ENCODE results near the gene IFNA1. TPM values are rescaled to one million over a fixed set of nuclear protein-coding genes. Genes with fewer than 3 reads are reported as not detected.
A peak's percentile ranks its signal among the peaks of the same experiment; 100 is the strongest.
"Not testable (repeated sequence)": the region's sequence is repeated elsewhere in the genome, so short reads cannot be mapped to it uniquely, and the experiment has no call there.

The IFNA1 gene
- total and polyA plus RNA-seq, 7 donors, result 0.09 TPM; not detected in 6

DNA sequence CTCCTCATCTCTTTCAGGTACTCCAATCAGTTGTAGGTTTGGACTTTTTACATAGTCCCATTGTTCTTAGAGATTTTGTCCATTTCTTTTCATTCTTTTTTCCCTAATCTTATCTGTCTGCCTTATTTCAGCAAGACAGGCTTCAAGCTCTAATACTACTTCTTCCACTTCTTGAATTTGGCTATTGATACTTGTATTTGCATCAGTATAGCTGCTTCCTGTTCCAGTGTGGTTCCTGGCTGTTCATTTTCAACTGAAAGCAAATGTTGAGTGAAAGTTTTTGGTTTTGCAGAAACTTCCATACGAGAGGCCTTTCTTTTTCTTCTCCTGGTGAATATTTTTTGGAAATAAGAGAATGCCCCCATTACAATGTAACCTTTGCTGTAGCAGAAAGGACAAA lies 12.0 kb upstream of the IFNA1 start:
- Histone ChIP-seq H3K4me3 (no peak overlapping the region), H3K4me1 (no peaks in the 10 kb centered on the region), H3K27ac (no peak overlapping the region), H3K27me3 (no peaks in the 10 kb centered on the region), H3K9me3 (no peaks in the 10 kb centered on the region), H3K36me3 (no peaks in the 10 kb centered on the region)
- no peak for DNase-seq
- WGBS, 2 donors, result 71 to 81% methylated on average over 1 of the region's 1 CpG
- TF ChIP-seq POLR2A (IDR thresholded peaks at IDR 0.05), result no peak
- TF ChIP-seq EP300 (IDR thresholded peaks at IDR 0.05), result no peak
- TF ChIP-seq POLR2AphosphoS5 (IDR thresholded peaks at IDR 0.05), result no peak
- TF ChIP-seq, protein P1, sequence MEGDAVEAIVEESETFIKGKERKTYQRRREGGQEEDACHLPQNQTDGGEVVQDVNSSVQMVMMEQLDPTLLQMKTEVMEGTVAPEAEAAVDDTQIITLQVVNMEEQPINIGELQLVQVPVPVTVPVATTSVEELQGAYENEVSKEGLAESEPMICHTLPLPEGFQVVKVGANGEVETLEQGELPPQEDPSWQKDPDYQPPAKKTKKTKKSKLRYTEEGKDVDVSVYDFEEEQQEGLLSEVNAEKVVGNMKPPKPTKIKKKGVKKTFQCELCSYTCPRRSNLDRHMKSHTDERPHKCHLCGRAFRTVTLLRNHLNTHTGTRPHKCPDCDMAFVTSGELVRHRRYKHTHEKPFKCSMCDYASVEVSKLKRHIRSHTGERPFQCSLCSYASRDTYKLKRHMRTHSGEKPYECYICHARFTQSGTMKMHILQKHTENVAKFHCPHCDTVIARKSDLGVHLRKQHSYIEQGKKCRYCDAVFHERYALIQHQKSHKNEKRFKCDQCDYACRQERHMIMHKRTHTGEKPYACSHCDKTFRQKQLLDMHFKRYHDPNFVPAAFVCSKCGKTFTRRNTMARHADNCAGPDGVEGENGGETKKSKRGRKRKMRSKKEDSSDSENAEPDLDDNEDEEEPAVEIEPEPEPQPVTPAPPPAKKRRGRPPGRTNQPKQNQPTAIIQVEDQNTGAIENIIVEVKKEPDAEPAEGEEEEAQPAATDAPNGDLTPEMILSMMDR (IDR thresholded peaks at IDR 0.05), result no peak
- intact Hi-C loops (cut with DNase I), result no loop called here

DNA sequence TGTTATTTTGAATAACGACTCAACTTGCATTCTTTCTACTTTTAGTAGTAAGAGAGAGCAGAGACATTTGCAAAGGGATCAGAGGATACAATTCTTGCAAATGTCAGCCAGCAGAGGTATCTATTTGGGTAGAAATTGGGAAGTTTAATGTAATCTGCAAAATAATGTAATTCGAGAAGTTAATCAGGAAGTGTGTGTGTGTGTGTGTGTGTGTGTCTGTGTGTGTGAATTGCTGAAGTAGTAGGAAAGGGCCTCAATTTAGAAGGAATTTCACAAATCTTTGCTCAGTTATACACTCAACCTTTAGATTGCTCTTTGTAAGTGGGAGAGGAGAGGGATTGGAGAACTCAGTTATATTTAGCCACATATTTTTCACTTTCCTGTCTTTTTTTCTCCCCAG lies 11.0 kb upstream of the IFNA1 start:
- no peak overlapping the region for H3K4me3 ChIP-seq
- no peaks in the 10 kb centered on the region for H3K4me1 ChIP-seq
- H3K27me3 ChIP-seq, result no peaks in the 10 kb centered on the region
- DNase-seq, result no peak
- 63 to 80% methylated on average over 2 of the region's 2 CpGs for WGBS, 2 donors
- intact Hi-C loops (cut with DNase I), result no loop called here
- TF ChIP-seq POLR2AphosphoS5 (IDR thresholded peaks at IDR 0.05) (no peak), EP300 (IDR thresholded peaks at IDR 0.05) (no peak), POLR2A (IDR thresholded peaks at IDR 0.05) (no peak)
- TF ChIP-seq, protein P1 (IDR thresholded peaks at IDR 0.05), result no peak
- no peaks in the 10 kb centered on the region for H3K9me3 ChIP-seq
- no peaks in the 10 kb centered on the region for H3K36me3 ChIP-seq
- H3K27ac ChIP-seq, result no peak overlapping the region

DNA sequence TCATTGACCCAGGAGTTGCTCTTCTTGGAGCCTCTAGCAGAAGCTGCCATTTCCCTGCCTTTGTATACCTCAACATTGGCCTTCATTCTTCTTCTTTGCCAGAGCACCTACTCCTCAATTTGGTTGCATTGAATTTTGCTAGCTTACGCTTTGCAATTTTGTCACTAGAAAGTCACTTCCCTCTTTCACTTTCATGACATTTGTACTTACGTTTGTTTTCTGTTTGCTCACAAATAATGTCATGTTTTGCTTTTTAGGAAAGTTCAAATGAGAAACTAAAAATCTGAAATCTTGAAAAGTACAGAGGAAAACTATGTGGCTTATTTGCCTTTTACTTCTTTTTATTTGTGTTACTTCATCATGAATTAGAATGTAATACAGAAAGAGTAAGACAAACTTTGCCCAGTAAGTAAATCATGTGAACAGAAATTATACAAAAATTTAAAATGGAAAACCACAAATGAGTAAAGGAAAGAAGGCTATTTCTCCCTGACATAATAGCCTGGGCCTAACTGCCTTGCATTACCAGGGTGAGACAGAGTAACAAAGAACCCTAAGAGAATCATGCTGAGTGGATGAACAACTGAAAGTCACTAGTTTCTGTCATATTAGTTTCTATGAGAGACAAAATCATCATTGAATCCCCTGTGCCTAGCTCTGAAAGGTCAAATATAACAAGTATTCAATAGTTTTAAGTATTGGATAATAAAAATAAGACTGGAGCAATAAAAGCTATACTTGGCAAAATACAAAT lies 7.4 kb upstream of the IFNA1 start:
- no peak for DNase-seq
- Histone ChIP-seq H3K27ac (no peak overlapping the region), H3K27me3 (no peaks in the 10 kb centered on the region), H3K9me3 (no peaks in the 10 kb centered on the region), H3K36me3 (no peaks in the 10 kb centered on the region), H3K4me3 (no peak overlapping the region), H3K4me1 (no peaks in the 10 kb centered on the region)
- TF ChIP-seq, protein P1 (IDR thresholded peaks at IDR 0.05), result no peak
- no peak for TF ChIP-seq EP300 (IDR thresholded peaks at IDR 0.05)
- TF ChIP-seq POLR2AphosphoS5 (IDR thresholded peaks at IDR 0.05), result no peak
- TF ChIP-seq POLR2A (IDR thresholded peaks at IDR 0.05), result no peak
- intact Hi-C loops (cut with DNase I), result no loop called here
- 52 to 77% methylated on average over 2 of the region's 2 CpGs for WGBS, 2 donors

DNA sequence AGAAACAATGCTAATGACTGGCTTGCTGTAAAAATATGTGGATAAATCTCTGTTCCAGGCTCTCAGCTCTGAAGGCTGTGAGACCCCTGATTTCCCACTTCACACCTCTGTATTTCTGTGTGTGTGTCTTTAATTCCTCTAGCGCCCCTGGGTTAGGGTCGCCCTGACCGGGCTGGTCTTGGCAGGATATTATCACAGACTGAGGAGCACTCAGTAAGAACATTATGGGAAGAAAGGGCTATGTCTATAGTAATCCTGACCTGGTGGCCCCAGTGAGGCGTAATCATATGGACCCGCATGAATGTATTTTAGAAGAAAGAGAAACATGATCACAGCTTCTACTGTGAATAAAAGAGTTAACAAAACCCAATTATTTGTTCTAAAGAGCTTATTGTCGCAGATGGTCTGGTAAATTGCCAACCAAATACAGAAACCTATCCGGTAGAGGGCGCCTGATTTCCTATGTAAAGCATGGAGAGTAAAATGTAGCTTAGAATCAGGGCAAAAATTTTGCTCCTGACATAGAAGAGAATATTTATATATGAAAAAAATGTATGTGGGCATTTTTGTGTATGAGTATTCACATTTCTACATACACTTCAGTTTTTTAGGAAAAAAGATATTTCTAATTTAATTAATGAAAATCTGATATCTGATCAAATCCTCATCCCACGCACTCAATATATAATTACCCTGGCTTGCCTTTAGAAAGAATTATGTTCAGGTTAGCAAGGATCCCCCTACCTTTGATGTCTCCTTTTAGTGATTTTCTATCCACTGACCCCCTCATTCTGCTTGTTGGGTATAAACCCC lies 5.8 kb upstream of the IFNA1 start:
- WGBS, 2 donors, result 53 to 62% methylated on average over 9 of the region's 9 CpGs
- intact Hi-C loops (cut with DNase I), result no loop called here
- no peaks in the 10 kb centered on the region for H3K4me1 ChIP-seq
- no peaks in the 10 kb centered on the region for H3K27me3 ChIP-seq
- H3K9me3 ChIP-seq, result no peaks in the 10 kb centered on the region
- H3K36me3 ChIP-seq, result no peaks in the 10 kb centered on the region
- H3K4me3 ChIP-seq, result no peak overlapping the region
- no peak overlapping the region for H3K27ac ChIP-seq
- no peak for TF ChIP-seq POLR2AphosphoS5 (IDR thresholded peaks at IDR 0.05)
- TF ChIP-seq, protein P1 (IDR thresholded peaks at IDR 0.05), result peak in 2 of 4 experiments; percentile 10 to 39
- DNase-seq, result no peak

DNA sequence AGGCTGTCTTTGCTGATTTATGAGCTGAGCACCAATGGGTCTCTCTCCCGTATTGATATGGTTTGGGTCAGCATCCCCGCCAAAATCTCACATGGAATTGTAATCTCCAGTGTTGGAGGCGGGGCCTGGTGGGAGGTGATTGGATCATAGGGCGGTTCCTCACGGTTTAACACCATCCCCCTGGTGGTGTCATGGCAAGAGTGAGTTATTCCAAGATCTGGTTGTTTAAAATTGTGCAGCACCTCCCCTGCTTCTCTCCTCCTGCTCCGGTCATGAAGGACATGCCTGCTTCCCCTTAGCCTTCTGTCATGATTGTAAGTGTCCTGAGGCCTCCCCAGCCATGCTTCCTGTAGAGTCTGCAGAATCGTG lies 5.2 kb upstream of the IFNA1 start:
- H3K27ac ChIP-seq; H3K4me1 ChIP-seq; H3K27me3 ChIP-seq; H3K9me3 ChIP-seq; DNase-seq; H3K4me3 ChIP-seq; intact Hi-C loops (cut with DNase I); H3K36me3 ChIP-seq: not testable (repeated sequence)
- 82 to 90% methylated on average over 7 of the region's 7 CpGs for WGBS, 2 donors
